HepG2 (cell line): ENCODE measurements around the gene SP7. TPM values are rescaled to one million over a fixed set of nuclear protein-coding genes. Genes with fewer than 3 reads are reported as not detected.
A peak's percentile ranks its signal among the peaks of the same experiment; 100 is the strongest.

Source experiments
- ATAC-seq: fragments of 200-7000 bp; cut with Tn5 transposase; 3 replicates; pipeline ENCODE4 v1.9.1; 2020; ENCODE audit warnings: mild to moderate bottlenecking, moderate library complexity
- BruUV-seq: library from RNA; stranded (reverse); fragments of 400-500 nt; replicated peaks from 2 replicates; lab custom pipeline; 2021; lab: Mats Ljungman, UMichigan
- CTCF ChIA-PET: fragments of 300-600 bp; formaldehyde crosslinking; extraction: SDS; loops from one replicate; lab custom pipeline; 2021; ENCODE audit warnings: low total read pairs, inconsistent platforms, low intra/inter-chr PET ratio; lab: Yijun Ruan, JAX
- POLR2A ChIA-PET: fragments of 350-600 bp; sonication (Branson Sonifier 250); formaldehyde crosslinking; loops from one replicate; lab custom pipeline; 2020; ENCODE audit warnings: antibody characterized with exemption, inconsistent platforms; lab: Yijun Ruan, JAX
- DNase-seq: peaks from one replicate; pipeline ENCODE4 v3.0.0-alpha.2; 2015; ENCODE audit warnings: low spot score
- FAIRE-seq: peaks from 3 replicates; lab custom pipeline; 2011; peaks lifted over from hg19 to GRCh38; lab: Jason Lieb, UNC
- H2AFZ ChIP-seq: one replicate; pipeline ENCODE4 v1.6.1; 2011; ENCODE audit warnings: low read length, inconsistent platforms
- H3K27ac ChIP-seq: fragments of 300-600 bp; 3 replicates; pipeline ENCODE4 v1.8.0; 2011; ENCODE audit warnings: mixed run types, mild to moderate bottlenecking, mixed read lengths, low read length, inconsistent platforms; ENCODE audit not compliant: insufficient read depth; ENCODE audit errors: extremely low read length
- H3K27me3 ChIP-seq, 2 experiments: fragments of 200-600 bp in 1 of 2; 2 replicates in 1 of 2; 3 replicates in 1 of 2; pipeline versions ENCODE4 v1.6.0 to v1.8.0; 2011; ENCODE audit warnings: low read length in 2 of 2, mild to moderate bottlenecking in 2 of 2, moderate library complexity in 2 of 2, inconsistent platforms in 1 of 2; ENCODE audit not compliant: insufficient read depth in 2 of 2, control insufficient read depth in 1 of 2
- H3K36me3 ChIP-seq, 2 experiments: fragments of 200-600 bp in 1 of 2; replicated peaks in 1 of 2; 2 replicates in 1 of 2; 3 replicates in 1 of 2; pipeline versions ENCODE4 v1.5.1 to v1.8.0; 2011; ENCODE audit warnings: low read length in 2 of 2, inconsistent platforms in 1 of 2; ENCODE audit not compliant: insufficient read depth in 2 of 2, control insufficient read depth in 1 of 2
- H3K4me1 ChIP-seq: 2 replicates; pipeline ENCODE4 v1.5.1; 2012; ENCODE audit warnings: low read length, inconsistent platforms; ENCODE audit not compliant: insufficient read depth
- H3K4me2 ChIP-seq: 2 replicates; pipeline ENCODE4 v1.6.0; 2011; ENCODE audit warnings: low read depth, low read length, inconsistent platforms
- H3K4me3 ChIP-seq, 3 experiments: fragments of 200-600 bp in 1 of 3; sonication (generic), shearing (Covaris generic) in 1 of 3; replicated peaks in 1 of 3; 2 replicates each; pipeline ENCODE4 v1.5.1; 2011 to 2016; ENCODE audit warnings: low read length in 3 of 3, inconsistent platforms in 2 of 3, low read depth in 2 of 3, mild to moderate bottlenecking in 2 of 3, control low read depth in 1 of 3, mixed read lengths in 1 of 3; ENCODE audit not compliant: insufficient read depth in 1 of 3
- H3K79me2 ChIP-seq: one replicate; pipeline ENCODE4 v1.6.1; 2011; ENCODE audit warnings: low read length, inconsistent platforms; ENCODE audit not compliant: insufficient read depth
- H3K9ac ChIP-seq: 2 replicates; pipeline ENCODE4 v1.6.0; 2011; ENCODE audit warnings: mild to moderate bottlenecking, low read depth, low read length, inconsistent platforms; ENCODE audit not compliant: insufficient read depth
- H3K9me3 ChIP-seq: 2 replicates; pipeline ENCODE4 v1.5.1; 2012; ENCODE audit warnings: mild to moderate bottlenecking, low read length
- H4K20me1 ChIP-seq: 2 replicates; pipeline ENCODE4 v1.6.0; 2011; ENCODE audit warnings: inconsistent platforms, mild to moderate bottlenecking, low read length, moderate library complexity; ENCODE audit not compliant: insufficient read depth
- AGO1 ChIP-seq: fragments of 200-400 bp; formaldehyde crosslinking; IDR thresholded peaks from 2 replicates; pipeline ENCODE4 v1.6.1; 2017; ENCODE audit warnings: mild to moderate bottlenecking, low read depth, low read length, moderate library complexity; ENCODE audit not compliant: poor library complexity, severe bottlenecking
- ASH2L ChIP-seq: fragments of 300-600, 200-600 bp; sonication (generic); IDR thresholded peaks from 2 replicates; pipeline ENCODE4 v1.7.0; 2017; ENCODE audit warnings: low read depth, mild to moderate bottlenecking, moderate library complexity, mixed read lengths, low read length; ENCODE audit not compliant: insufficient read length
- BORCS8-MEF2B ChIP-seq: sonication (generic); formaldehyde crosslinking; IDR thresholded peaks from 2 replicates; pipeline ENCODE4 v1.8.0; 2022; ENCODE audit warnings: mild to moderate bottlenecking, missing genetic modification reagents
- ERF ChIP-seq: IDR thresholded peaks from 2 replicates; pipeline ENCODE4 v1.6.1; 2018; ENCODE audit warnings: missing biosample characterization, missing genetic modification reagents
- FOSL1 ChIP-seq: sonication (generic); formaldehyde crosslinking; IDR thresholded peaks from 2 replicates; pipeline ENCODE4 v1.9.0; 2021; ENCODE audit warnings: missing genetic modification reagents, borderline replicate concordance
- GABPB1 ChIP-seq: IDR thresholded peaks from 2 replicates; pipeline ENCODE4 v1.6.1; 2016; ENCODE audit warnings: mild to moderate bottlenecking, missing genetic modification reagents, moderate library complexity, missing compliant biosample characterization
- HMGXB4 ChIP-seq, 2 experiments: sonication (generic) in 1 of 2; formaldehyde crosslinking in 1 of 2; IDR thresholded peaks; 2 replicates each; pipeline versions ENCODE4 v1.4.0 to v1.6.1; 2018 to 2020; ENCODE audit warnings: missing genetic modification reagents in 2 of 2, borderline replicate concordance in 1 of 2, low read depth in 1 of 2, mild to moderate bottlenecking in 1 of 2, missing biosample characterization in 1 of 2
- HNF1B ChIP-seq: sonication (generic); formaldehyde crosslinking; IDR thresholded peaks from 2 replicates; pipeline ENCODE4 v1.5.1; 2020; ENCODE audit warnings: mild to moderate bottlenecking, moderate library complexity, missing genetic modification reagents
- KDM4B ChIP-seq: sonication (generic); formaldehyde crosslinking; IDR thresholded peaks from 2 replicates; pipeline ENCODE4 v1.4.0; 2020; ENCODE audit warnings: missing genetic modification reagents
- MXD4 ChIP-seq: IDR thresholded peaks from 2 replicates; pipeline ENCODE4 v1.6.1; 2016; ENCODE audit warnings: mild to moderate bottlenecking, missing biosample characterization, missing genetic modification reagents
- SAFB2 ChIP-seq: sonication (generic); formaldehyde crosslinking; IDR thresholded peaks from 2 replicates; pipeline ENCODE4 v1.5.1; 2020; ENCODE audit warnings: missing genetic modification reagents, low read depth, mild to moderate bottlenecking, borderline replicate concordance
- ZFP36L1 ChIP-seq: sonication (generic); formaldehyde crosslinking; IDR thresholded peaks from 2 replicates; pipeline ENCODE4 v1.8.0; 2022; ENCODE audit warnings: mild to moderate bottlenecking, missing genetic modification reagents, moderate library complexity
- ZMYM2 ChIP-seq: sonication (generic); formaldehyde crosslinking; IDR thresholded peaks from 2 replicates; pipeline ENCODE4 v1.8.0; 2022; ENCODE audit warnings: mild to moderate bottlenecking, missing genetic modification reagents
- ZNF207 ChIP-seq: fragments of 450-650 bp; IDR thresholded peaks from 2 replicates; pipeline ENCODE4 v1.6.1; 2016; ENCODE audit warnings: antibody characterized with exemption, borderline replicate concordance
- ZNF335 ChIP-seq: sonication (generic); formaldehyde crosslinking; IDR thresholded peaks from 2 replicates; pipeline ENCODE4 v1.4.0; 2020; ENCODE audit warnings: missing genetic modification reagents
- ZNF431 ChIP-seq: sonication (generic); formaldehyde crosslinking; IDR thresholded peaks from 2 replicates; pipeline ENCODE4 v1.9.0; 2022; ENCODE audit warnings: missing genetic modification reagents, low read depth, mild to moderate bottlenecking, borderline replicate concordance
- ZSCAN25 ChIP-seq: sonication (generic); formaldehyde crosslinking; IDR thresholded peaks from 2 replicates; pipeline ENCODE4 v1.8.0; 2022; ENCODE audit warnings: mild to moderate bottlenecking, missing genetic modification reagents
- WGBS: methylation state at CpG from one replicate; pipeline ENCODE4 v1.1.6; 2017; ENCODE audit warnings: low lambda C conversion rate; 5-methylcytosine and 5-hydroxymethylcytosine counted together
- in situ Hi-C: cut with HindIII; loops from 2 replicates; pipeline ENCODE4 v1.10.0; 2017; ENCODE audit warnings: low pct_unique_long_range_greater_than_20kb; ENCODE audit not compliant: extremely low pct_ligation_motif_present
- intact Hi-C: fragments of 100-400 bp; cut with micrococcal nuclease; formaldehyde crosslinking; loops from one replicate; pipeline ENCODE4 v1.10.0; 2022; ENCODE audit not compliant: unreplicated experiment
- polyA plus RNA-seq, 8 experiments: library from polyadenylated mRNA; depleted of rRNA in 3 of 8; stranded (reverse) in 7 of 8; unstranded in 1 of 8; fragments of >200 nt; fragmentation: Illumina TruSeq in 4 of 8; extraction: Trizol in 4 of 8; gene quantifications; 2 replicates each; pipeline versions ENCODE4 v1.2.1 to v1.2.3, GENCODE V29; 2011 to 2016; ENCODE audit warnings: low read depth in 4 of 8, missing spikeins in 1 of 8, mixed read lengths in 1 of 8; ENCODE audit not compliant: insufficient read depth in 1 of 8
- total RNA-seq, 5 experiments: library from RNA; depleted of rRNA; stranded (reverse); fragments of >200 nt; fragmentation: Illumina TruSeq; extraction: Trizol; gene quantifications; 2 replicates each; pipeline ENCODE4 v1.2.3, GENCODE V29; 2016; ENCODE audit warnings: low read depth in 1 of 5
- TF ChIP-seq, protein P1 (sequence below): sonication (generic); formaldehyde crosslinking; IDR thresholded peaks from 2 replicates; pipeline ENCODE4 v1.5.0; 2020; ENCODE audit warnings: missing genetic modification reagents

Gene SP7
- total and polyA plus RNA-seq, 2 of the 13 experiments (the other 11 are each of a cell fraction or from before 2014, with no cell fraction given) = not detected

GRCh38 chr12:53352331-53353256, 16.4 kb upstream of the SP7 start:
- WGBS = 37% methylated on average over 21 of the region's 21 CpGs
- peak overlapping the region; percentile 41; the same call in 1 of the 2 replicates for H3K4me2 ChIP-seq
- FAIRE-seq = peak; percentile 96
- H2AFZ ChIP-seq = peak overlapping the region; percentile 1
- BruUV-seq = no TSS peak
- CTCF ChIA-PET = interaction anchor here (1.0 to 1.8 kb wide), 9 partner anchors 14 to 156 kb away, joined by 3 to 48 read pairs (median 4); partner anchors contain the start of genes AAAS and SP1
- peaks cover 22% of the 10 kb centered on the region for H3K4me1 ChIP-seq
- no peak overlapping the region for H3K27ac ChIP-seq
- no peak overlapping the region for H3K4me3 ChIP-seq
- H3K27me3 ChIP-seq = no peaks in the 10 kb centered on the region
- no peaks in the 10 kb centered on the region for H3K36me3 ChIP-seq
- no peaks in the 10 kb centered on the region for H3K9me3 ChIP-seq
- intact Hi-C loops = loop anchor here (1.0 to 2.0 kb wide), 3 partner anchors 29 to 156 kb away; no protein-coding TSS in a partner anchor
- peak; percentile 98 for ATAC-seq
- H4K20me1 ChIP-seq = no peaks in the 10 kb centered on the region
- in situ Hi-C loops = no loop called here
- H3K9ac ChIP-seq = no peak overlapping the region
- DNase-seq = peak; percentile 80
- no peaks in the 10 kb centered on the region for H3K79me2 ChIP-seq
- POLR2A ChIA-PET = interaction anchor here (1.1 to 1.7 kb wide), 4 partner anchors 27 to 88 kb away, joined by 4 to 6 read pairs (median 4); partner anchors contain the start of genes PRR13 and SP1
- peak in 1 of 2 experiments; percentile 46; a peak in 1 of 4 replicates for TF ChIP-seq HMGXB4 (CRISPR knock-in tag; IDR thresholded peaks at IDR 0.05; ENCODE audit: borderline replicate concordance in 1 of 2, low read depth in 1 of 2)
- TF ChIP-seq ASH2L = no peak
- TF ChIP-seq ZNF431 (CRISPR knock-in tag) = no peak
- no peak for TF ChIP-seq ZFP36L1 (CRISPR knock-in tag)
- no peak for TF ChIP-seq SAFB2
- TF ChIP-seq KDM4B (CRISPR knock-in tag) = 0 out of 2 replicates have a peak, but pooled peaks have one; percentile 54
- no peak for TF ChIP-seq FOSL1
- TF ChIP-seq ZNF335 = no peak
- TF ChIP-seq MXD4 (CRISPR knock-in tag) = no peak
- peak; percentile 54; the same call in 1 of the 2 replicates for TF ChIP-seq ERF (CRISPR knock-in tag)
- TF ChIP-seq ZNF207 = no peak
- no peak for TF ChIP-seq ZMYM2 (CRISPR knock-in tag)
- no peak for TF ChIP-seq AGO1
- TF ChIP-seq, protein P1, sequence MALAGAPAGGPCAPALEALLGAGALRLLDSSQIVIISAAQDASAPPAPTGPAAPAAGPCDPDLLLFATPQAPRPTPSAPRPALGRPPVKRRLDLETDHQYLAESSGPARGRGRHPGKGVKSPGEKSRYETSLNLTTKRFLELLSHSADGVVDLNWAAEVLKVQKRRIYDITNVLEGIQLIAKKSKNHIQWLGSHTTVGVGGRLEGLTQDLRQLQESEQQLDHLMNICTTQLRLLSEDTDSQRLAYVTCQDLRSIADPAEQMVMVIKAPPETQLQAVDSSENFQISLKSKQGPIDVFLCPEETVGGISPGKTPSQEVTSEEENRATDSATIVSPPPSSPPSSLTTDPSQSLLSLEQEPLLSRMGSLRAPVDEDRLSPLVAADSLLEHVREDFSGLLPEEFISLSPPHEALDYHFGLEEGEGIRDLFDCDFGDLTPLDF (CRISPR knock-in tag) = no peak
- TF ChIP-seq HNF1B (CRISPR knock-in tag) = peak; percentile 69; the same call in 1 of the 2 replicates
- no peak for TF ChIP-seq BORCS8-MEF2B (CRISPR knock-in tag)
- 0 out of 2 replicates have a peak, but pooled peaks have one; percentile 9 for TF ChIP-seq GABPB1 (CRISPR knock-in tag)
- TF ChIP-seq ZSCAN25 (CRISPR knock-in tag) = no peak
